ENCODE results near the gene STARD3.

- TF ChIP-seq, protein P1, sequence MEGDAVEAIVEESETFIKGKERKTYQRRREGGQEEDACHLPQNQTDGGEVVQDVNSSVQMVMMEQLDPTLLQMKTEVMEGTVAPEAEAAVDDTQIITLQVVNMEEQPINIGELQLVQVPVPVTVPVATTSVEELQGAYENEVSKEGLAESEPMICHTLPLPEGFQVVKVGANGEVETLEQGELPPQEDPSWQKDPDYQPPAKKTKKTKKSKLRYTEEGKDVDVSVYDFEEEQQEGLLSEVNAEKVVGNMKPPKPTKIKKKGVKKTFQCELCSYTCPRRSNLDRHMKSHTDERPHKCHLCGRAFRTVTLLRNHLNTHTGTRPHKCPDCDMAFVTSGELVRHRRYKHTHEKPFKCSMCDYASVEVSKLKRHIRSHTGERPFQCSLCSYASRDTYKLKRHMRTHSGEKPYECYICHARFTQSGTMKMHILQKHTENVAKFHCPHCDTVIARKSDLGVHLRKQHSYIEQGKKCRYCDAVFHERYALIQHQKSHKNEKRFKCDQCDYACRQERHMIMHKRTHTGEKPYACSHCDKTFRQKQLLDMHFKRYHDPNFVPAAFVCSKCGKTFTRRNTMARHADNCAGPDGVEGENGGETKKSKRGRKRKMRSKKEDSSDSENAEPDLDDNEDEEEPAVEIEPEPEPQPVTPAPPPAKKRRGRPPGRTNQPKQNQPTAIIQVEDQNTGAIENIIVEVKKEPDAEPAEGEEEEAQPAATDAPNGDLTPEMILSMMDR (IDR thresholded peaks at IDR 0.05), result no peak
- no peak for TF ChIP-seq POLR2A (IDR thresholded peaks at IDR 0.05)
Observed at GRCh38 chr17:39605492-39606433, 31.2 kb upstream of the STARD3 start.
